GM10248 (cell line): ENCODE data around the gene RGS19.

Experiments used
- CTCF ChIA-PET: fragments of 300-600 bp; sonication (Branson Sonifier 250); formaldehyde crosslinking; extraction: SDS; loops from one replicate; lab custom pipeline; 2021; ENCODE audit warnings: antibody characterized with exemption; lab: Yijun Ruan, JAX
- POLR2A ChIA-PET: fragments of 350-650 bp; sonication (Branson Sonifier 250); formaldehyde crosslinking; extraction: SDS; loops from one replicate; lab custom pipeline; 2020; ENCODE audit warnings: antibody characterized with exemption; lab: Yijun Ruan, JAX
- DNase-seq: peaks from one replicate; pipeline ENCODE4 v3.0.0; 2012; ENCODE audit errors: extremely low spot score
- TF ChIP-seq, protein P1 (sequence below): IDR thresholded peaks from 2 replicates; pipeline ENCODE4 v1.5.1; 2012; ENCODE audit warnings: mild to moderate bottlenecking, low read depth; ENCODE audit errors: extremely low read depth, missing control alignments, control extremely low read depth

The RGS19 gene

DNA sequence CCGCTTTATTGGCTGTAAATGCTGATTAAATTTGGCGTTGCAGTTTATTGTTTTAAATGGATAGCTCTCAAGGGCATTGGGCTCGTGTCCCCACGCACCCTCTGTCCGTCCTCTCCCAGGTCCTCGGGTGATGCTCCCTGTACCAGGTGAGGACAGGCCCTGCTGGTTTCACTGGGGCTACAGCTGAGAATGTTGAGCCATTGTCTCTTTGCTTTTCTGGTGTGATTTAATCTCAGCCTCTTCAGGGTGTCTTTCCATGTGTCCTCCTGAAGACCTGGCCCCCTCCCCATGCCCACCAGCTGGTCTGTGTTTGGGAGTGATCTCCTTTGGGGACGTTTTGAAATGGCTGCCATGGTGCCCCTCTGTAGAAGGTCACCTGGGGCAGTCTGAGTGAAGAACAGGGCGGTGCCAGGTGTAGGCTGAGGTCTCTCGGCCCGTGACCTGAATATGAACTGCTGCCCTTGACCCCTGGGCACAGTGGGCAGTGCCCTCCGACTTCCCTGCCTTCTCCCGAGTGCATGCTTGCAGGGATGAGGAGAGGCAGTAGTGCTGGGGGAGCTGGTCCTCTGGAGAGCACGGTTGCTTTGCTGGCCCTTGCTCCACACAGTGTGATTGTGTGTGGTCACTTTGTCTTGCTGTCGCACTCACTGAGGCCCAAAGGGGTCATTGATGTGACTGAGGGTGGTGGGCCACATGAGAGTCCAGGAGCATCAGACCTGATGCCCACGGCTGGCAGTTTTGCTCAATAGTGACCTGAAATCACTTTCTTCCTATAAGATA is 55.8 kb downstream of the RGS19 start:
- TF ChIP-seq, protein P1, sequence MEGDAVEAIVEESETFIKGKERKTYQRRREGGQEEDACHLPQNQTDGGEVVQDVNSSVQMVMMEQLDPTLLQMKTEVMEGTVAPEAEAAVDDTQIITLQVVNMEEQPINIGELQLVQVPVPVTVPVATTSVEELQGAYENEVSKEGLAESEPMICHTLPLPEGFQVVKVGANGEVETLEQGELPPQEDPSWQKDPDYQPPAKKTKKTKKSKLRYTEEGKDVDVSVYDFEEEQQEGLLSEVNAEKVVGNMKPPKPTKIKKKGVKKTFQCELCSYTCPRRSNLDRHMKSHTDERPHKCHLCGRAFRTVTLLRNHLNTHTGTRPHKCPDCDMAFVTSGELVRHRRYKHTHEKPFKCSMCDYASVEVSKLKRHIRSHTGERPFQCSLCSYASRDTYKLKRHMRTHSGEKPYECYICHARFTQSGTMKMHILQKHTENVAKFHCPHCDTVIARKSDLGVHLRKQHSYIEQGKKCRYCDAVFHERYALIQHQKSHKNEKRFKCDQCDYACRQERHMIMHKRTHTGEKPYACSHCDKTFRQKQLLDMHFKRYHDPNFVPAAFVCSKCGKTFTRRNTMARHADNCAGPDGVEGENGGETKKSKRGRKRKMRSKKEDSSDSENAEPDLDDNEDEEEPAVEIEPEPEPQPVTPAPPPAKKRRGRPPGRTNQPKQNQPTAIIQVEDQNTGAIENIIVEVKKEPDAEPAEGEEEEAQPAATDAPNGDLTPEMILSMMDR = no peak
- no peak for DNase-seq
- ChIA-PET POLR2A (no interaction called here), CTCF (interaction anchor here (2.1 kb wide), 1 partner anchor 15 kb away, joined by 9 read pairs; no protein-coding TSS in a partner anchor)
